ENCODE measurements around the gene GPR34. TPM values are rescaled to one million over a fixed set of nuclear protein-coding genes. Genes with fewer than 3 reads are reported as not detected.
"Not testable (repeated sequence)": the region's sequence is repeated elsewhere in the genome, so short reads cannot be mapped to it uniquely, and the experiment has no call there.

The GPR34 gene, protein sequence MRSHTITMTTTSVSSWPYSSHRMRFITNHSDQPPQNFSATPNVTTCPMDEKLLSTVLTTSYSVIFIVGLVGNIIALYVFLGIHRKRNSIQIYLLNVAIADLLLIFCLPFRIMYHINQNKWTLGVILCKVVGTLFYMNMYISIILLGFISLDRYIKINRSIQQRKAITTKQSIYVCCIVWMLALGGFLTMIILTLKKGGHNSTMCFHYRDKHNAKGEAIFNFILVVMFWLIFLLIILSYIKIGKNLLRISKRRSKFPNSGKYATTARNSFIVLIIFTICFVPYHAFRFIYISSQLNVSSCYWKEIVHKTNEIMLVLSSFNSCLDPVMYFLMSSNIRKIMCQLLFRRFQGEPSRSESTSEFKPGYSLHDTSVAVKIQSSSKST
- total RNA-seq (2022) (not detected in 2 replicates), Bru-seq, nascent RNA (not detected), BruChase-seq, experiment 1, labeled RNA remaining after a 6-hour chase (not detected), BruChase-seq, experiment 2, labeled RNA remaining after a 2-hour chase (not detected)
- long read RNA-seq: 0 reads

DNA sequence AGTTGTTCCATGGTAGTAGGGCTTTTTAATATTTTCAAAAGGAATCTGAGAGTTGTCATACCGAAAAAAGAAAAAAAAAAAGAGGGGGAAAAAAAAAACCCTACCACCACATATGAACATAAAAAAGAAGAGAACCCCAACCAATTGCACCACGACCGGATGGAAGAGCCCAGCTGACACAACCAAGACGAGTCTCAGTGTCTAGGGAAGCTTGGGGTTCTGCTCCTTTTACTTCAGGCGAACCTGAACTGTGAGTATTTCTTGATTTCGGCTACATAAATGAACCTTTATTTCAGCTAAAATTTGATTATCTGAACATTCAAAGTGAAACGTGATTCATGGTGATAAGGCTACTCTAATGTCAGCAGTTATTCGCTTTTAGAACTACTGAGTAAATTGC is at the start of gene GPR34:
GPR34 (plus strand) TSS at position 139 of the 400 bp plus-strand sequence. CDS start 6,661 bp downstream, outside the sequence.
- Mint-ChIP-seq H3K27me3 (ENCODE audit: insufficient read depth, unreplicated experiment) (peaks cover 58% of the 10 kb centered on the region), H3K4me1 (ENCODE audit: insufficient read depth, unreplicated experiment) (no peaks in the 10 kb centered on the region), H3K36me3 (ENCODE audit: insufficient read depth, unreplicated experiment) (no peaks in the 10 kb centered on the region), H3K27ac (ENCODE audit: low read depth, unreplicated experiment) (no peak within 1 kb of the TSS), H3K9me3 (ENCODE audit: unreplicated experiment) (no peaks in the 10 kb centered on the region), H3K4me3 (ENCODE audit: unreplicated experiment) (no peak within 1 kb of the TSS)
- DNase-seq (ENCODE audit: unreplicated experiment): no peak
- POLR2A ChIA-PET: no interaction called here
- CTCF ChIA-PET: interaction anchor here (0.5 kb wide), 1 partner anchor 1145 kb away, joined by 3 read pairs; no protein-coding TSS in a partner anchor
- TF ChIP-seq, protein P1, sequence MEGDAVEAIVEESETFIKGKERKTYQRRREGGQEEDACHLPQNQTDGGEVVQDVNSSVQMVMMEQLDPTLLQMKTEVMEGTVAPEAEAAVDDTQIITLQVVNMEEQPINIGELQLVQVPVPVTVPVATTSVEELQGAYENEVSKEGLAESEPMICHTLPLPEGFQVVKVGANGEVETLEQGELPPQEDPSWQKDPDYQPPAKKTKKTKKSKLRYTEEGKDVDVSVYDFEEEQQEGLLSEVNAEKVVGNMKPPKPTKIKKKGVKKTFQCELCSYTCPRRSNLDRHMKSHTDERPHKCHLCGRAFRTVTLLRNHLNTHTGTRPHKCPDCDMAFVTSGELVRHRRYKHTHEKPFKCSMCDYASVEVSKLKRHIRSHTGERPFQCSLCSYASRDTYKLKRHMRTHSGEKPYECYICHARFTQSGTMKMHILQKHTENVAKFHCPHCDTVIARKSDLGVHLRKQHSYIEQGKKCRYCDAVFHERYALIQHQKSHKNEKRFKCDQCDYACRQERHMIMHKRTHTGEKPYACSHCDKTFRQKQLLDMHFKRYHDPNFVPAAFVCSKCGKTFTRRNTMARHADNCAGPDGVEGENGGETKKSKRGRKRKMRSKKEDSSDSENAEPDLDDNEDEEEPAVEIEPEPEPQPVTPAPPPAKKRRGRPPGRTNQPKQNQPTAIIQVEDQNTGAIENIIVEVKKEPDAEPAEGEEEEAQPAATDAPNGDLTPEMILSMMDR (IDR thresholded peaks at IDR 0.05; ENCODE audit: unreplicated experiment): no peak
- BruUV-seq (replicated peaks): no TSS peak
- intact Hi-C loops (cut with micrococcal nuclease): no loop called here

DNA sequence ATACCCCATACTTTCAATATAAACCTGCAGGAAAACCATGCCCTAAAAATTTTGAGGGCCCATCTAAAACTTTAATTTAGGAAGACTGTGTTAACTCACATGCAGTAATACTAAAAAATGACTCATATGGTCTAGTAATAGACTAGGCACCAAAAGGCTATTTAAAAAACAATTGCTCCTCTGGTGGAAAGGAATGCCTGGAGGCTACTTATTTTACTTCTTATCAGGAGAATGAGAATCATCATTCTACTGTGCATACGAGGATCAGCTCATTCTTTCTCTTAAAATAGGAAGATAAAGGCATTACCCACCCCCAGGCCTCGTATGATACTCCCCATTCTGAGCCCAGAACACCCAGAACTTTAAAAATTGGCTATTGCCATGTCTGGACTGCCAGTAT is 42.6 kb upstream of the GPR34 start:
- POLR2A ChIA-PET; BruUV-seq (replicated peaks); H3K4me1 Mint-ChIP-seq (ENCODE audit: insufficient read depth, unreplicated experiment); CTCF ChIA-PET; H3K4me3 Mint-ChIP-seq (ENCODE audit: unreplicated experiment); DNase-seq (ENCODE audit: unreplicated experiment); intact Hi-C loops (cut with micrococcal nuclease); H3K27ac Mint-ChIP-seq (ENCODE audit: low read depth, unreplicated experiment); H3K36me3 Mint-ChIP-seq (ENCODE audit: insufficient read depth, unreplicated experiment): not testable (repeated sequence)
- H3K27me3 Mint-ChIP-seq (ENCODE audit: insufficient read depth, unreplicated experiment): peaks cover 15% of the 10 kb centered on the region
- peaks cover 18% of the 10 kb centered on the region for H3K9me3 Mint-ChIP-seq (ENCODE audit: unreplicated experiment)

DNA sequence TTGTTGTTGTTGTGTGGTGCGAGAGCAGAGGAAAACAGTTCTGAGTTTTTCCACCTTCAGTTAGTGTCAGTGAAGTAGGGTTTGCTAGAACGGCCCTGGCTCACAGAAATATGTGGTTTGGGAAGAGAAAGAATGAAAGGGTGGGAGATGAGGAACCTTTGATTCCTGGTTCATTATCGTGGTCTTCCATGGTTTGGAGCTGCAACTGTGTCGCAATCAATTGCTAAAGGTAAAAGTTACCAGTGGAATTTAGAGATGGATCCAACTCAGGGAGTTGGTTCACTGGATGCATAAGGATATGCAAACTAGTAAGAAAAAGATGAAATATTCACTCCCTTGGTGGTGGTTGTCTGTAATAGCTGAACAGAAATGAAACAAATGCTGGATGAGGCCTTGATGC is 35.6 kb upstream of the GPR34 start:
- peaks cover 15% of the 10 kb centered on the region for H3K9me3 Mint-ChIP-seq (ENCODE audit: unreplicated experiment)
- no TSS peak for BruUV-seq (replicated peaks)

DNA sequence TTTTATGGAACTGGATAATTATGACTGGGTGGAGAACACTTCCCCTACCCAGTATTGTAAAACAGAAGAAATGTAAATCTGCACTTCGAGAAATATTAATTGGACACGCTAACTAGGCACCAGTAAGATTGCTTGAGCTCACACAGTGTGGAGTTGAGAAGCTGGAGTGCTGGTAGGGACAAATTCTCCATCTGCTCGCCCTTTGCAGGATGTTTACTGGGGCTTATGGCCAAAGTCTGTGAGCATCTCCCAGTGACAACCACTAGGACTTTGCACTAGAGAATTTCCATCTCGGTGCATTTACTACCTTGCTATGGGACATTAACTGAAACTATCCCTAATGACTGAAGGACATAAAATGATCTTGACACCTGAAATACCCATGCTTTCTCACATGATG is 33.7 kb upstream of the GPR34 start:
- Mint-ChIP-seq H3K4me1 (ENCODE audit: insufficient read depth, unreplicated experiment) (no peaks in the 10 kb centered on the region), H3K27ac (ENCODE audit: low read depth, unreplicated experiment) (no peak overlapping the region), H3K4me3 (ENCODE audit: unreplicated experiment) (no peak overlapping the region), H3K27me3 (ENCODE audit: insufficient read depth, unreplicated experiment) (peaks cover 60% of the 10 kb centered on the region), H3K9me3 (ENCODE audit: unreplicated experiment) (no peaks in the 10 kb centered on the region), H3K36me3 (ENCODE audit: insufficient read depth, unreplicated experiment) (peaks cover 11% of the 10 kb centered on the region)
- BruUV-seq (replicated peaks): no TSS peak
- ChIA-PET CTCF (no interaction called here), POLR2A (interaction anchor here (0.6 kb wide), 1 partner anchor 113 kb away, joined by 3 read pairs; no protein-coding TSS in a partner anchor)
- TF ChIP-seq, protein P1 (IDR thresholded peaks at IDR 0.05; ENCODE audit: unreplicated experiment): no peak
- DNase-seq (ENCODE audit: unreplicated experiment): no peak
- intact Hi-C loops (cut with micrococcal nuclease): no loop called here

More for the DNA sequence above, 35.6 kb upstream of the GPR34 start:
- CTCF ChIA-PET: interaction anchor here (0.8 kb wide), 1 partner anchor 94 kb away, joined by 3 read pairs; no protein-coding TSS in a partner anchor
- TF ChIP-seq, protein P1 (IDR thresholded peaks at IDR 0.05; ENCODE audit: unreplicated experiment): no peak
- no peaks in the 10 kb centered on the region for H3K4me1 Mint-ChIP-seq (ENCODE audit: insufficient read depth, unreplicated experiment)
- H3K4me3 Mint-ChIP-seq (ENCODE audit: unreplicated experiment): no peak overlapping the region
- H3K36me3 Mint-ChIP-seq (ENCODE audit: insufficient read depth, unreplicated experiment): no peaks in the 10 kb centered on the region
- no peak overlapping the region for H3K27ac Mint-ChIP-seq (ENCODE audit: low read depth, unreplicated experiment)
- DNase-seq (ENCODE audit: unreplicated experiment): no peak
- peaks cover 58% of the 10 kb centered on the region for H3K27me3 Mint-ChIP-seq (ENCODE audit: insufficient read depth, unreplicated experiment)
- POLR2A ChIA-PET: no interaction called here
- intact Hi-C loops (cut with micrococcal nuclease): no loop called here
